Right atrium auricular region (tissue), 2 donors: ENCODE data around the gene PTCHD1. TPM values are rescaled to one million over a fixed set of nuclear protein-coding genes. Genes with fewer than 3 reads are reported as not detected.

Experiments used
- DNase-seq: peaks from one replicate; pipeline ENCODE4 v3.0.0-alpha.2; 2019; ENCODE audit warnings: low spot score
- H3K27ac ChIP-seq, 2 donors: fragments of 200-600 bp; sonication (generic); 1 replicate in 1 of 2; 2 replicates in 1 of 2; pipeline ENCODE4 v1.5.1; 2016 to 2019
- H3K27me3 ChIP-seq, 2 donors: fragments of 200-600 bp; sonication (generic); one replicate each; pipeline versions ENCODE4 v1.5.1 to v1.6.0; 2017 to 2019
- H3K36me3 ChIP-seq: fragments of 200-600 bp; sonication (generic); one replicate; pipeline ENCODE4 v1.5.1; 2016
- H3K4me1 ChIP-seq, 2 donors: fragments of 200-600 bp; sonication (generic); one replicate each; pipeline versions ENCODE4 v1.5.1 to v1.6.0; 2017 to 2019
- H3K4me3 ChIP-seq, 2 donors: fragments of 200-600 bp; sonication (generic); 1 replicate in 1 of 2; 2 replicates in 1 of 2; pipeline ENCODE4 v1.5.1; 2017 to 2019; ENCODE audit warnings: mild to moderate bottlenecking in 1 of 2, moderate library complexity in 1 of 2
- H3K9me3 ChIP-seq, 2 donors: fragments of 200-600 bp; sonication (generic); one replicate each; pipeline ENCODE4 v1.5.1; 2019
- CTCF ChIP-seq, 2 donors: fragments of 200-600 bp; sonication (generic); IDR thresholded peaks; one replicate each; pipeline ENCODE4 v1.5.1; 2019; ENCODE audit warnings: antibody characterized with exemption in 2 of 2
- total RNA-seq, 2 donors: library from RNA; depleted of rRNA; stranded (reverse); fragments of >200 nt; gene quantifications; one replicate each; pipeline ENCODE4 v1.1.0, GENCODE V29; 2016

Gene PTCHD1
- total RNA-seq, 2 donors from 2014 or later, result 0.07 to 0.20 TPM

- Histone ChIP-seq H3K36me3 (no peaks in the 10 kb centered on the region), H3K27ac (no peak overlapping the region)
These were observed 48.8 kb downstream of the PTCHD1 start for GRCh38 chrX:23383411-23383810.

GRCh38 chrX:23385242-23385641, 50.6 kb downstream of the PTCHD1 start:
- Histone ChIP-seq H3K4me3 (no peak overlapping the region), H3K27me3 (no peaks in the 10 kb centered on the region), H3K27ac (no peak overlapping the region), H3K36me3 (no peaks in the 10 kb centered on the region), H3K4me1 (no peaks in the 10 kb centered on the region), H3K9me3 (no peaks in the 10 kb centered on the region)
- DNase-seq, result no peak
- no peak for TF ChIP-seq CTCF (IDR thresholded peaks at IDR 0.05)

More at GRCh38 chrX:23383411-23383810, 48.8 kb downstream of the PTCHD1 start:
- TF ChIP-seq CTCF (IDR thresholded peaks at IDR 0.05), result no peak
- Histone ChIP-seq H3K9me3 (no peaks in the 10 kb centered on the region), H3K27me3 (no peaks in the 10 kb centered on the region), H3K4me3 (no peak overlapping the region), H3K4me1 (no peaks in the 10 kb centered on the region)
- DNase-seq, result no peak

GRCh38 chrX:23386260-23386659, 51.6 kb downstream of the PTCHD1 start:
- Histone ChIP-seq H3K4me3 (no peak overlapping the region), H3K27me3 (no peaks in the 10 kb centered on the region), H3K27ac (no peak overlapping the region), H3K4me1 (no peaks in the 10 kb centered on the region), H3K9me3 (no peaks in the 10 kb centered on the region), H3K36me3 (no peaks in the 10 kb centered on the region)
- no peak for DNase-seq
- no peak for TF ChIP-seq CTCF (IDR thresholded peaks at IDR 0.05)

- H3K36me3 ChIP-seq, result no peaks in the 10 kb centered on the region
- TF ChIP-seq CTCF (IDR thresholded peaks at IDR 0.05), result no peak
- H3K4me1 ChIP-seq, result no peaks in the 10 kb centered on the region
- no peaks in the 10 kb centered on the region for H3K27me3 ChIP-seq
- H3K4me3 ChIP-seq, result no peak overlapping the region
- DNase-seq, result no peak
- no peak overlapping the region for H3K27ac ChIP-seq
- H3K9me3 ChIP-seq, result no peaks in the 10 kb centered on the region
These were observed 52.1 kb downstream of the PTCHD1 start for GRCh38 chrX:23386726-23387125.

GRCh38 chrX:23387550-23388184, 53.0 kb downstream of the PTCHD1 start:
- no peak overlapping the region for H3K4me3 ChIP-seq
- no peak for DNase-seq
- H3K9me3 ChIP-seq, result no peaks in the 10 kb centered on the region
- no peaks in the 10 kb centered on the region for H3K36me3 ChIP-seq
- H3K27me3 ChIP-seq, result no peaks in the 10 kb centered on the region
- no peak for TF ChIP-seq CTCF (IDR thresholded peaks at IDR 0.05)
- no peaks in the 10 kb centered on the region for H3K4me1 ChIP-seq
- no peak overlapping the region for H3K27ac ChIP-seq

- no peaks in the 10 kb centered on the region for H3K9me3 ChIP-seq
- no peaks in the 10 kb centered on the region for H3K4me1 ChIP-seq
- H3K27me3 ChIP-seq, result no peaks in the 10 kb centered on the region
- DNase-seq, result no peak
- no peak overlapping the region for H3K27ac ChIP-seq
- no peak overlapping the region for H3K4me3 ChIP-seq
- no peak for TF ChIP-seq CTCF (IDR thresholded peaks at IDR 0.05)
- no peaks in the 10 kb centered on the region for H3K36me3 ChIP-seq
These were observed 54.6 kb downstream of the PTCHD1 start for GRCh38 chrX:23389196-23389792.
